Measurements from ENCODE around the gene CNPY3. TPM values are rescaled to one million over a fixed set of nuclear protein-coding genes. Genes with fewer than 3 reads are reported as not detected.

CNPY3 gene
- polyA plus RNA-seq, 1 donor from 2014 or later, result 26.4 TPM

DNA sequence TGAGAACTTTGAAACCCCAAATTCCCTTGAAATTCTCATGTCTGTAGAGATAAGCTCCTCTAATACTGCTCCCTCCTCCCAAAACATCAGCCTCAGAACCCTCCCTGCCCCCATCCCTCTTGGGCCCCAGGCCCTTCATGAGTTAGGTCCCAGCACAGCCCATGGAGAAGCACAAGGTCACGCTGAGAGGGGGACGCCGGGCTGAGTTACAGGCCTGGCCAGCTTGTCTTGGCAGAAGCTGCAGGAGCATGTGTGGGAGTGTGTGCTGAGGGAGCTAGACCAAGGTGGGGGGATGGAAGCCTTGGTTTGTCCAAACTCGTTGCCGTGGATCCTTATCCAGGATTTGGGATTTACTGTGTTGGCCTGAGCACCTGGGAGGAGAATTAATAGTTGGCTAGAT, 21.9 kb upstream of the CNPY3 start:
- no peaks in the 10 kb centered on the region for H3K36me3 ChIP-seq (ENCODE audit: insufficient read depth, low read length)
- H3K27ac ChIP-seq (ENCODE audit: low read length), result no peak overlapping the region
- no peak for TF ChIP-seq RAD21 (conservative IDR thresholded peaks at IDR 0.05)
- no peak for TF ChIP-seq SMC3 (conservative IDR thresholded peaks at IDR 0.05; ENCODE audit: poor library complexity)
- no peak for TF ChIP-seq EP300 (conservative IDR thresholded peaks at IDR 0.05; ENCODE audit: poor library complexity, severe bottlenecking)
- TF ChIP-seq, protein P1, sequence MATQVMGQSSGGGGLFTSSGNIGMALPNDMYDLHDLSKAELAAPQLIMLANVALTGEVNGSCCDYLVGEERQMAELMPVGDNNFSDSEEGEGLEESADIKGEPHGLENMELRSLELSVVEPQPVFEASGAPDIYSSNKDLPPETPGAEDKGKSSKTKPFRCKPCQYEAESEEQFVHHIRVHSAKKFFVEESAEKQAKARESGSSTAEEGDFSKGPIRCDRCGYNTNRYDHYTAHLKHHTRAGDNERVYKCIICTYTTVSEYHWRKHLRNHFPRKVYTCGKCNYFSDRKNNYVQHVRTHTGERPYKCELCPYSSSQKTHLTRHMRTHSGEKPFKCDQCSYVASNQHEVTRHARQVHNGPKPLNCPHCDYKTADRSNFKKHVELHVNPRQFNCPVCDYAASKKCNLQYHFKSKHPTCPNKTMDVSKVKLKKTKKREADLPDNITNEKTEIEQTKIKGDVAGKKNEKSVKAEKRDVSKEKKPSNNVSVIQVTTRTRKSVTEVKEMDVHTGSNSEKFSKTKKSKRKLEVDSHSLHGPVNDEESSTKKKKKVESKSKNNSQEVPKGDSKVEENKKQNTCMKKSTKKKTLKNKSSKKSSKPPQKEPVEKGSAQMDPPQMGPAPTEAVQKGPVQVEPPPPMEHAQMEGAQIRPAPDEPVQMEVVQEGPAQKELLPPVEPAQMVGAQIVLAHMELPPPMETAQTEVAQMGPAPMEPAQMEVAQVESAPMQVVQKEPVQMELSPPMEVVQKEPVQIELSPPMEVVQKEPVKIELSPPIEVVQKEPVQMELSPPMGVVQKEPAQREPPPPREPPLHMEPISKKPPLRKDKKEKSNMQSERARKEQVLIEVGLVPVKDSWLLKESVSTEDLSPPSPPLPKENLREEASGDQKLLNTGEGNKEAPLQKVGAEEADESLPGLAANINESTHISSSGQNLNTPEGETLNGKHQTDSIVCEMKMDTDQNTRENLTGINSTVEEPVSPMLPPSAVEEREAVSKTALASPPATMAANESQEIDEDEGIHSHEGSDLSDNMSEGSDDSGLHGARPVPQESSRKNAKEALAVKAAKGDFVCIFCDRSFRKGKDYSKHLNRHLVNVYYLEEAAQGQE (IDR thresholded peaks at IDR 0.05; ENCODE audit: borderline replicate concordance), result no peak
- no peak for TF ChIP-seq TAF1 (IDR thresholded peaks at IDR 0.05; ENCODE audit: low read depth)
- TF ChIP-seq, protein P2, sequence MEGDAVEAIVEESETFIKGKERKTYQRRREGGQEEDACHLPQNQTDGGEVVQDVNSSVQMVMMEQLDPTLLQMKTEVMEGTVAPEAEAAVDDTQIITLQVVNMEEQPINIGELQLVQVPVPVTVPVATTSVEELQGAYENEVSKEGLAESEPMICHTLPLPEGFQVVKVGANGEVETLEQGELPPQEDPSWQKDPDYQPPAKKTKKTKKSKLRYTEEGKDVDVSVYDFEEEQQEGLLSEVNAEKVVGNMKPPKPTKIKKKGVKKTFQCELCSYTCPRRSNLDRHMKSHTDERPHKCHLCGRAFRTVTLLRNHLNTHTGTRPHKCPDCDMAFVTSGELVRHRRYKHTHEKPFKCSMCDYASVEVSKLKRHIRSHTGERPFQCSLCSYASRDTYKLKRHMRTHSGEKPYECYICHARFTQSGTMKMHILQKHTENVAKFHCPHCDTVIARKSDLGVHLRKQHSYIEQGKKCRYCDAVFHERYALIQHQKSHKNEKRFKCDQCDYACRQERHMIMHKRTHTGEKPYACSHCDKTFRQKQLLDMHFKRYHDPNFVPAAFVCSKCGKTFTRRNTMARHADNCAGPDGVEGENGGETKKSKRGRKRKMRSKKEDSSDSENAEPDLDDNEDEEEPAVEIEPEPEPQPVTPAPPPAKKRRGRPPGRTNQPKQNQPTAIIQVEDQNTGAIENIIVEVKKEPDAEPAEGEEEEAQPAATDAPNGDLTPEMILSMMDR (IDR thresholded peaks at IDR 0.05; ENCODE audit: poor library complexity, severe bottlenecking), result no peak
- no peak for TF ChIP-seq MXI1 (conservative IDR thresholded peaks at IDR 0.05; ENCODE audit: poor library complexity, severe bottlenecking)
- no peak for TF ChIP-seq EZH2 (IDR thresholded peaks at IDR 0.05; ENCODE audit: borderline replicate concordance, insufficient read depth, low read length, poor library complexity, severe bottlenecking)
- H3F3A ChIP-seq (ENCODE audit: insufficient read depth, low read length, poor library complexity, severe bottlenecking), result no peaks in the 10 kb centered on the region
- no peaks in the 10 kb centered on the region for H3K27me3 ChIP-seq (ENCODE audit: insufficient read depth, low read depth, low read length)
- H4K20me1 ChIP-seq (ENCODE audit: insufficient read depth), result no peaks in the 10 kb centered on the region
- no peaks in the 10 kb centered on the region for H3K79me2 ChIP-seq (replicated peaks; ENCODE audit: insufficient read depth, low read length)
- no peak overlapping the region for H3K4me3 ChIP-seq (ENCODE audit: low read length)
- no peaks in the 10 kb centered on the region for H3K9me2 ChIP-seq (ENCODE audit: insufficient read depth, low read length)
- H3K9ac ChIP-seq (ENCODE audit: low read length), result no peak overlapping the region
- H2AFZ ChIP-seq (ENCODE audit: low read depth, low read length), result no peak overlapping the region
- no peak overlapping the region for H3K4me2 ChIP-seq (ENCODE audit: low read length)
- no peaks in the 10 kb centered on the region for H3K9me3 ChIP-seq (ENCODE audit: low read length)

DNA sequence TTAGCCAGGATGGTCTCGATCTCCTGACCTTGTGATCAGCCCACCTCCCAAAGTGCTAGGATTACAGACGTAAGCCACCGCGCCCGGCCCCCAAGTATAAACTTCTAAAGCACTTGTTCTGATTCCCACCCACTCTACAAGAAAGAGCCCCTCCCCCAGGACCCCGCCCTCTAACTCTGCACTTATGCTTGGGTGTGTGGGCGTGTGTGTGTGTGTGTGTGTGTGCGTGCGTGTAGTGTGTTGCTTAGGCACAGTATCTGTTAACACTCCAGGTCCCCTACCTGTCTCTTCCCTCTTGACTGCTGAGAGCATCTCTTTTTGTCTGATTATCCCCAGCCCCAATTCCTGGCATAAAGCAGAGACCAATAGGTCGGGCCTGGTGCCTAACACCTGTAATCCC, 19.4 kb upstream of the CNPY3 start:
- Histone ChIP-seq H3K9me2 (ENCODE audit: insufficient read depth, low read length) (no peaks in the 10 kb centered on the region), H3K4me3 (ENCODE audit: low read length) (no peak overlapping the region), H3K27me3 (ENCODE audit: insufficient read depth, low read depth, low read length) (no peaks in the 10 kb centered on the region), H4K20me1 (ENCODE audit: insufficient read depth) (no peaks in the 10 kb centered on the region), H3K79me2 (replicated peaks; ENCODE audit: insufficient read depth, low read length) (no peaks in the 10 kb centered on the region), H3K9ac (ENCODE audit: low read length) (no peak overlapping the region), H3K27ac (ENCODE audit: low read length) (no peak overlapping the region), H2AFZ (ENCODE audit: low read depth, low read length) (no peak overlapping the region), H3K36me3 (ENCODE audit: insufficient read depth, low read length) (no peaks in the 10 kb centered on the region), H3F3A (ENCODE audit: insufficient read depth, low read length, poor library complexity, severe bottlenecking) (no peaks in the 10 kb centered on the region), H3K4me2 (ENCODE audit: low read length) (no peak overlapping the region), H3K9me3 (ENCODE audit: low read length) (no peaks in the 10 kb centered on the region)
- TF ChIP-seq POLR2AphosphoS5 (IDR thresholded peaks at IDR 0.05) (no peak), RAD21 (conservative IDR thresholded peaks at IDR 0.05) (no peak)
